Activated effector memory CD4-positive, alpha-beta T cell treated with anti-CD3 and anti-CD28 coated beads, Interleukin-2, amount 50 U/mL, for 16 hours (primary cell): Measurements from ENCODE around the gene RPL29.
A peak's percentile ranks its signal among the peaks of the same experiment; 100 is the strongest.

ENCODE experiments used
- DNase-seq: peaks from one replicate; pipeline ENCODE4 v3.0.0-alpha.2; 2020

The RPL29 gene

DNA sequence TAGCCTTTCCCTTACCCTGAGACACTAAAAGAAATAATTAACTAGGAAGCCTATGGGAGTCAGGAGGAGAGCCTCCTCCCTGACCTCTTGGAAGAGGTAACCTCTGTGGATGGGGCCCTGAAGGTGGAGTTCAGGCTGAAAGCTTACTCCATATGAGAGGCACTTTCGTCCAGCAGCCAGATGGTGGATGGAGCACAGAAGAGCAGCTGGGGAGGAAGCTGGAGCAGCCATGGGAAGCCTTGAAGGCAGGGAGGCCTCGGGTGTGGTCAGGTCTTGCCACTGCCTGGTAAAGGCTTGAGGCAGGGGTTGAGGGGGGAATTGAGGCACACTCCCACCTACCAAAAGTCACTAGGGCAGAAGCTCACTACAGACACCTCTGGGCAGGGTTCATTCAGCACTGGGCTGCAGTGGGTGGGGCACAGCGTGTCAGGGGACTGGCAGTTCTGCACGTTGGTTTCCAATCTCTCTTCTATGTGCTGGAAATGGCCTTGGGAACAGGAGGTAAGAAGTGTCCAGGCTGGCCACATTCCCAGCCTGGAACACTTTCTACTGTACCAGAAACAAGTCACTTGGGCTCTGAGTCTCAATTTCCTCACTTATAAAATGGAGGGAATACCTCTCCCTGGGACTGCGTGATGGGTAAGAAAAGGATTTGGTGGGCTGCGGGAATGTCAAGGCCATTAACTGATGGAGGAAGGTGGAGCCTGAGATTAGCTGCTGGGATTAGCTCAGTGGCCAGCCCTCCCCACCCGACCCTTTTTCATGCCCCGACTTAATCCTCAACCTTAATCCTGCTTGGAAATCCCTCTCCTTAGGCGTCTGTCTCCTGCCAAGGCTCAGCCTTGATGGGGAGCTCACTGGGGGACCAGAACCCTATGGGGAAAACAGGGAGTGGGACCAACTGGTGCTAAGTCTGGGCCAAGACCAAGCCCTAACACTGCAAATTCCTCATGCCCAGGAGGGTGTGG, 33.8 kb downstream of the RPL29 start:
- no peak for DNase-seq

GRCh38 chr3:51961011-51961410, 34.7 kb downstream of the RPL29 start:
- no peak for DNase-seq

DNA sequence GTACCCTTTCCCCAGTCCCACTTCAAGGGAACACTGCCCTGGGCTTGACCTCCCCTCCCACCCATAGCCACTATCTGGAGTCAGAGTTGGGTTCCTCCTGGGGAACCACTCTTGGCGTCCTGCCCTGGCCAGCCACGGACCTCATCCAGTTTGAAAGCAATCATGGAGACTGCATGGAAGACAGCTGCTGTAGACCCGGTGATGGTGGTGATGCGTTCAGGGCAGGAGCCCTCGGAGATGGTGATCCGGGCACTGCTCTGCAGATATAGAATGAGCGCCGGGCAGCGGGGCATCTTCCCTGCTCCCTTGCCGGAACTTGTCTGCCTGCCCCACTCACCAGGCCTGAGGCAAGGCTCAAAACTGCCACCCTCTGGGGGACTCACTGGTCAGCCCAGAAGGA, 35.3 kb downstream of the RPL29 start:
- no peak for DNase-seq

DNA sequence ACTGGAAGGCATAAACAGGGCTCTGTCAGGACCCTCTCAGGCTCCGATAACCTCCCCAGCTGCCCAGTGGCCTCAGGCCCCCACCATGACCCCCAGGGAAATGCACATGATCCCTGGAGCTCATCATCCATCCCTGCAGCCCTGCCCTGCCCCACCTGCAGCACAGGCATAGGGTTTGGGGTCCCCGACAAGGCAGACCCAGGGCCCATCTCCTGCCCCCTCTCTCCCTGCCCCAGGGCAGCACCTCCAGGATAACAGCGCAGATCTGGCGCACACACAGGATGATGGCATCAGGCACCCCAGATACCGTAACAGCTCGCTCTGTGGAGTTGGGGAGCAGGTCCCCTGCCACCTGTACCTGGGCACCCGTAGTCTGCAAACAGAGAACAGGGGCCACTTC, 36.0 kb downstream of the RPL29 start:
- no peak for DNase-seq

GRCh38 chr3:51958603-51959521, 36.8 kb downstream of the RPL29 start:
- no peak for DNase-seq

- DNase-seq, result no peak
Measured at GRCh38 chr3:51957520-51958205, 38.0 kb downstream of the RPL29 start.

- peak; percentile 74 for DNase-seq
Measured at GRCh38 chr3:51955893-51956770, 39.6 kb downstream of the RPL29 start.

DNA sequence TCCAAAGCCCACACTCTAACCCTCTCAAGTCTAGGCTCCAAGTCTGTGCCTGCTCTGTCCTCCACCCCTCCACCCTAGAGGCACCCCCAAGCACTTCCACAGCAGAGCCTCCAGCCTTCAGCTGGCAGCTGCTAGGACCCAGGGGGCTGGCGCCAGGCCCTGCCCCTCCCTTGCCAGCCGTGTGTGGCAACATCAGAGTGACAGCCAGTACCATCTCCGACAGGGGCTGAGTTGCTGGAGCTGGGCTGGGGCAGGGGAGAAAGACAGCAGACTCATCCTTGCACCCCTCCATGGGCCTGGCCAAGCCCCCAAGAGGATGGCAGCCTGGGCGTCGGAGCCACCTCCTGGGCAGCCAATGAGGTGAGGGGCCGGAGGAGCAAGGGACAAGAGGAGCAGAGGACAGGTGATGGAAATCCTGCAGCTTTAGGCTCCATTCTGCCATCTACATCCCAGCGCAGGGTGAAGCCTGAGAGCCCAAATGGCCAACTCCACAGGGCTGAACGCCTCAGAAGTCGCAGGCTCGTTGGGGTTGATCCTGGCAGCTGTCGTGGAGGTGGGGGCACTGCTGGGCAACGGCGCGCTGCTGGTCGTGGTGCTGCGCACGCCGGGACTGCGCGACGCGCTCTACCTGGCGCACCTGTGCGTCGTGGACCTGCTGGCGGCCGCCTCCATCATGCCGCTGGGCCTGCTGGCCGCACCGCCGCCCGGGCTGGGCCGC, 40.4 kb downstream of the RPL29 start, which contains the start of gene GPR62:
Gene GPR62, plus strand, starts transcription at position 207 of the 718 bp plus-strand sequence. Its CDS starts 272 bp downstream, at position 479.
- no peak for DNase-seq

DNA sequence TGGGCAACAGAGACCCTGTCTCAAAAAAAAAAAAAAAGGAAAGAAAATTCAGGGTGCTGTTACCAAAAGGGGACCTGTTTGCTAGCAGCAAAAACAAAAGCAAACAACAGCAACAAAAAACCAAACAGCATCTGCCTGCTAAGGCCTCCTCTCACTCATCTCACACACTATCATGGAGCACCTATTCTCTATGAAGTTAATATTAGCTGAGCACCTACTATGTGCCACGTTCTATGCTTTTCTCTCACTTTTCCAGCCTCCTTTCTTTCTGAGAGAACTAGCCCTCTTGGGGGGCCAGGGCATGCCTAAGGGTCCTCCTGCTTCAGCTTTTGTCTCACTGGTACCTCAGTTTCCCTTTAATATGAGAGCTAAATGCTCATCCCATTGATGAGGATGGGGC, 41.0 kb downstream of the RPL29 start:
- no peak for DNase-seq

DNA sequence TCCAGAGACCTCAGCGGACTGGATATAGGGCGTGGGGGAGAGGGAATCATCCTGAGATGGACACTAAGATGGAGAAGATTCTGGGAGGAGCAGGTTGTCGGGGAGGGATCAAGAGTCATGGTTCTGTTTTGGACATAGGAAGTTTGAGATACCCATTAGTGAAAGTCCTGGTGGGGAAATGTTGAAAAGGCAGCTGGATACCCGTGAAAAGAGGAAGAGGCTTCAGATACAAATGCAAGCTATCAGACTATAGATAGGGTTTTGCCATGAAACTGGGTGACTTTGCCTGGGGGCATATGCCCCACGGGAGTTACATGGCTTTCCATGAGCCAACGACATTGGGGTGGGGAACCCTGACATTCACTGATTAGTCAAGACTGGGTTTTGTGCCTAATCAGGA, 41.6 kb downstream of the RPL29 start:
- no peak for DNase-seq

- DNase-seq, result no peak
Measured at GRCh38 chr3:51953445-51953844, 42.2 kb downstream of the RPL29 start.

DNA sequence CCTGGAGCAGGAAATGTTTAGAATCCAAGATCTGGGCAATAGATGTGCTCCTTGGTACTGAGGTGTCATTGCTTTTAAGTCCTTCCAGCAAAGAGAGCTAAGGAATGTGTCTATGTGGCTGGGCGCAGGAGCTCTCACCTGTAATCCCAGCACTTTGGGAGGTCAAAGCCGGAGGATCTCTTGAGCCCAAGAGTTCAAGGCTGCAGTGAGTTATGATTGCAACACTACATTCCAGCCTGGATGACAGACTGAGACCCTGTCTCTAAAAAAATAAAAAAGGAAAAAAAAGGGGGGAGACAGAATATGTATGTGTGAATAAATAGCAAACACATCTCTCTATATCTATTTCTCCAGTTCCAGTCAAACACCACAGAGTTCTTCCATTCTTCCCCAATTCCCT, 44.8 kb downstream of the RPL29 start:
- DNase-seq, result no peak

GRCh38 chr3:51949121-51949520, 46.6 kb downstream of the RPL29 start:
- DNase-seq, result no peak

DNA sequence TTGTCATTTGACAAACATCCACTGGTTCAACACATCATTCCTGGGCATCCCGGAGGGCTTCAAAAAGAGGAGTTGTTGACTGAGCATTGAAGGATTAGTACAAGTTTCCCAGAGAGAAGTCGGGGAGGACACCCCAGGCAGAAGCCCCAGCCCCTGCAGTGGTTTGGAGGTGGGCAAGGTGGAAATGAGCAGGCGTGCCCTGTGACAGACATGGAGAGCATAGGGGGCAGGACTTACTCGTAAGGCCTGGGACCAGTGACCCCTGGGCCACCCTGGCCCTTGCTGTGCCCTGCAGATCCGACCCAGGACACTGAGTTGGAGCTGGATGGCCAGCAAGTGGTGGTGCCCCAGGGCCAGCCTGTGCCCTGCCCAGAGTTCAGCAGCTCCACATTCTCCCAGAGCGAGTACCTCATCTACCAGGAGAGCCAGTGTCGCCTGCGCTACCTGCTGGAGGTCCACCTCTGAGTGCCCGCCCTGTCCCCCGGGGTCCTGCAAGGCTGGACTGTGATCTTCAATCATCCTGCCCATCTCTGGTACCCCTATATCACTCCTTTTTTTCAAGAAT, 47.6 kb downstream of the RPL29 start:
- DNase-seq, result no peak

DNA sequence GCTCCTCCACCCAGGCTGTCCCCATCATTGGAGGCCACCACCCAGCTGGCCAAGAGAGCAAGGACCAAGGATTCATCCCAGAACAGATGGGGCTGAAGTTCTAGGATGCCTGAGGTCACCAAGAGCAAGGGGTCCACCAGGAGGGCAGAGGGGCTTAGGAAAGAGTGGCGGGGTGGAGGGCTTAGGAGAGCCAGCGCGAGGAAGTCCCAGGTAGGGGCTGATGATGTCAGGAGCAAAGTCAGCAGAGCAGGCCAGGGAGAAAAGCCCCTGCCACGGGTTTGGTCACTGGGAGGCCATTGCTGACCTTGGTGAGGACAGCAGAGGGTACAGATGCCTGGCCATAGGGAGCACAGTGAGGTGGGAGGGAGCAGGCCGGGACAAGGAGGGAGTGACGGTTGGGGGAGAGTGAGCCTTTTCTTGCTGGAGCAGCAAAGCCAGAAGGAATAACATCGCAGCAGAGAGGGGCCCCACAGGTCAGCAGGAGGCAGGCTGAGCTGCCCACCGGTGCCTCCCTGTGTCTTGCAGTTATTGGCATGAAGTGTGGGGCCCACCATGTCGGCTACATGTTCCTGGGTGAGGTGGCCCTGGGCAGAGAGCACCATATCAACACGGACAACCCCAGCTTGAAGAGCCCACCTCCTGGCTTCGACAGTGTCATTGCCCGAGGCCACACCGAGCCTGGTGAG, 48.3 kb downstream of the RPL29 start:
- DNase-seq, result no peak

DNA sequence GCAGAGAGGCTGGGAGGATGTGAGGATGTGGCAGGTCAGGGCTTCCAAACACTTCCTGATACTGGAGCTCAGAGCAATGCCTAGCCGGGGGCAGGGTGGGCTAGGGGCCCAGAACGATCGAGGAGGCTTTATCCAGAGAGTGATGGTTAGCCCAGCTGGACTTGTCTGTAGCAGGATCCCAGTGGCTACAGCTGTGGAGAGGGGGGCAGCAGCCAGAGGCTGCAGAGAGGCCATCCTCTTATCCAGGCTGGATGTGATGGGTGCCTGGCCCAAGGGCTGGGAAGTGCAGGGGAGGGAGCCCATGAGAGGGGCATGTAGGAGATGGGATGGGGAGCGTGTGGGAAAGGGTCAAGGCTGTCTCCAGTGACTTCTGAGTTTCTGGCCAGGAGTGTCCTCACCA, 48.9 kb downstream of the RPL29 start:
- no peak for DNase-seq

- DNase-seq, result no peak
Measured at GRCh38 chr3:51945926-51946705, 49.6 kb downstream of the RPL29 start.

- peak; percentile 56 for DNase-seq
Measured at GRCh38 chr3:51945031-51945840, 50.5 kb downstream of the RPL29 start.
